ENCODE results near the gene PLD5.

PLD5 gene

DNA sequence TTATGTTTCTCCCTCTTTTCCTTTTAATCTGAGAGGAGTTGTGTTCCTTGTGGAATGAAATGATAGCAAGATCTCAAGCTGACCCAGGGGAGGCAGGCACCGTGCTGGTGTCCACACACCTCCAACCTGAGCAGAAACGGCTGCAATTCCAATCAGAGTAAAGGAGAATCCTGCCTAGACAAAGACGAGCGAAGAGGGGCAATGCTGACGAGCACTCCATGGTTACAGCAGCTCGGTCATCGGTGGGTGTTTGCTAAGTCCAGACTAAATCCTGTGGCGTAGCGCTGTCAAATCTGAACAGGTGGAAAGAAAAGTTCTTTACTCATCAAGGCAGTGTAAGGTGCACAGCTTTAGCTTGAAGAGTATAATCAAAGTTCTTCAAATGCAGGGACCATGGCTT is 74.8 kb downstream of the PLD5 start:
- H2BK12ac ChIP-seq (ENCODE audit: low read length), result no peak overlapping the region
- no peak overlapping the region for H2BK120ac ChIP-seq (ENCODE audit: insufficient read depth, low read length, poor library complexity)
- H3K36me3 ChIP-seq (ENCODE audit: control insufficient read depth in 1 of 2, insufficient read depth in 2 of 2, low read length in 2 of 2), result peaks cover 2% of the 10 kb centered on the region in 2 experiments
- no peaks in the 10 kb centered on the region for H3K79me1 ChIP-seq (ENCODE audit: low read length)
- no peak overlapping the region for H2BK5ac ChIP-seq (ENCODE audit: low read depth, low read length, poor library complexity)
- H4K8ac ChIP-seq (ENCODE audit: low read depth, low read length), result no peak overlapping the region
- H4K12ac ChIP-seq (ENCODE audit: low read depth, low read length), result no peak overlapping the region
- no CpG with 5 or more reads among the region's 9 CpGs for WGBS (ENCODE audit: extremely low coverage, insufficient coverage, insufficient read length)
- H3K4ac ChIP-seq (ENCODE audit: low read depth, low read length), result no peak overlapping the region
- H3K27me3 ChIP-seq (ENCODE audit: insufficient read depth, low read length), result no peaks in the 10 kb centered on the region
- H3K4me3 ChIP-seq (ENCODE audit: low read depth, low read length), result no peak overlapping the region
- no peak overlapping the region for H3K14ac ChIP-seq (ENCODE audit: low read length)
- no peak overlapping the region for H4K91ac ChIP-seq (ENCODE audit: low read depth, low read length)
- no peak overlapping the region for H3K9ac ChIP-seq (ENCODE audit: low read length)
- H3K23ac ChIP-seq (ENCODE audit: low read length), result no peak overlapping the region
- H3K27ac ChIP-seq (ENCODE audit: low read depth, low read length), result no peak overlapping the region
- no peak for DNase-seq
- H3K9me3 ChIP-seq (ENCODE audit: insufficient read depth, low read depth, low read length), result no peaks in the 10 kb centered on the region
- H2AFZ ChIP-seq (ENCODE audit: insufficient read depth, low read length, poor library complexity), result no peak overlapping the region
- H2AK5ac ChIP-seq (ENCODE audit: low read length), result no peak overlapping the region
- no peak overlapping the region for H3K4me2 ChIP-seq (ENCODE audit: low read length)
- no peaks in the 10 kb centered on the region for H3K79me2 ChIP-seq (ENCODE audit: control insufficient read depth, insufficient read depth, low read length, poor library complexity)
- H3K18ac ChIP-seq (ENCODE audit: low read length), result no peak overlapping the region
- peaks cover 0 to 2% of the 10 kb centered on the region in 2 experiments for H3K4me1 ChIP-seq (ENCODE audit: control insufficient read depth in 1 of 2, insufficient read depth in 2 of 2, low read length in 2 of 2)

DNA sequence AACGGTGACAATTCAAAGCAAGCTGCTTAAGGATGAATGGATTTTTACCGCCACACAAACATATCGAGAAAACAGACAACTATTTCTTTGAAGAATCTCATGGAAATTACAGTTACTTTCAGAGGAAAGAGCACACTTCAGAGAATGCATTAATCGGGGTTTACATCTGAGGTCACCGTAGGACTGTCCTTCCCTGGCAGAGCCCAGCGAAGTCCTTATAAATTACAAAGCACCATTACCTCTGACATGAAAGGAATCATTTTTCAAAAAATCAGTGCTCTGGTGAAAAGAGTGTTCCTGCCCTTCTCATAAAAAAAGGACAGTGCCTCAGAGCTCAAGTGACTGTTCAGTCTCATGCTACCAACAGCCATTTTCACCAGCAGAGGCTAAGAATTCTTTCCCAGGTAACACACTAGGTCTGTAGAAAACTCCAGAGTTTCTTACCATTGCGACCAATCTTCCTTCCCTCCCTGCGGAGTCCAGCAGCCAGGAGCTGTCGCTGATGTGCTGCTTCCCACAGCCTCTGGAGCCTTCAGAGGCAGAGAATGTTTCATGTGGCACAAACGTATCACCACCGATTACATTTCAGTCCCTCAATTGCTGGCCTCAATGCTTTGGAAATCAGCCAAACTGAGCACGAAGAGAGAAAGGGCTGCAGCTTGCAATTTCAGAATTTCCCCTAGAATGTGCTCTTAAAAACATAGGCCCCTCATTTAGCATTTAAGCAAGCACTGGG is 75.4 kb downstream of the PLD5 start:
- H3K4ac ChIP-seq (ENCODE audit: low read depth, low read length), result no peak overlapping the region
- no peak for DNase-seq
- no peak overlapping the region for H3K4me2 ChIP-seq (ENCODE audit: low read length)
- H4K91ac ChIP-seq (ENCODE audit: low read depth, low read length), result no peak overlapping the region
- no peak overlapping the region for H4K8ac ChIP-seq (ENCODE audit: low read depth, low read length)
- no peak overlapping the region for H4K12ac ChIP-seq (ENCODE audit: low read depth, low read length)
- no peaks in the 10 kb centered on the region for H3K27me3 ChIP-seq (ENCODE audit: insufficient read depth, low read length)
- no peak overlapping the region for H2BK120ac ChIP-seq (ENCODE audit: insufficient read depth, low read length, poor library complexity)
- WGBS (ENCODE audit: extremely low coverage, insufficient coverage, insufficient read length), result no CpG with 5 or more reads among the region's 12 CpGs
- H3K23ac ChIP-seq (ENCODE audit: low read length), result no peak overlapping the region
- no peak overlapping the region for H3K4me3 ChIP-seq (ENCODE audit: low read depth, low read length)
- H2AFZ ChIP-seq (ENCODE audit: insufficient read depth, low read length, poor library complexity), result no peak overlapping the region
- H3K27ac ChIP-seq (ENCODE audit: low read depth, low read length), result no peak overlapping the region
- H3K9me3 ChIP-seq (ENCODE audit: insufficient read depth, low read depth, low read length), result no peaks in the 10 kb centered on the region
- no peaks in the 10 kb centered on the region for H3K79me2 ChIP-seq (ENCODE audit: control insufficient read depth, insufficient read depth, low read length, poor library complexity)
- H3K9ac ChIP-seq (ENCODE audit: low read length), result no peak overlapping the region
- no peaks in the 10 kb centered on the region for H3K79me1 ChIP-seq (ENCODE audit: low read length)
- H2AK5ac ChIP-seq (ENCODE audit: low read length), result no peak overlapping the region
- H2BK12ac ChIP-seq (ENCODE audit: low read length), result no peak overlapping the region
- H3K14ac ChIP-seq (ENCODE audit: low read length), result no peak overlapping the region
- peaks cover 0 to 2% of the 10 kb centered on the region in 2 experiments for H3K4me1 ChIP-seq (ENCODE audit: control insufficient read depth in 1 of 2, insufficient read depth in 2 of 2, low read length in 2 of 2)
- no peak overlapping the region for H3K18ac ChIP-seq (ENCODE audit: low read length)
- H3K36me3 ChIP-seq (ENCODE audit: control insufficient read depth in 1 of 2, insufficient read depth in 2 of 2, low read length in 2 of 2), result peaks cover 2% of the 10 kb centered on the region in 2 experiments
- no peak overlapping the region for H2BK5ac ChIP-seq (ENCODE audit: low read depth, low read length, poor library complexity)

DNA sequence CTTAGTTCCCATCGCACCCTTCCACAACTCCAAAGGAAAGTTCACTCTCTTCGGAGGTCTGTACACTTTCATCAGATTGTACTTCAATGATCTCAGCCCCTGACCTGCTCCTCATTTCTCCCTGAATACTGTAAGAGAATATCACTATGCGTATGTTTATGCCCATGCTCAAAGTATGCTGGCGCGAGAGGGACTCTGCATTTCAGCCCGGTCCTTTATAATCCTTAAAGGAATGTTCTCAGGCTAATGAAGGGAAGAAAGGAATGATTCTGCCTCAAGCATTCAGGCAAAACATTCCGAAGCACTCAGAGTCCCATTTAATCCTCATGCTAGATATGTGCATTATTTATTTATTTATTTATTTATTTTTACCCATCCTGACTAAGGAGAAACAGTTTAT is 76.8 kb downstream of the PLD5 start:
- peaks cover 2% of the 10 kb centered on the region in 2 experiments for H3K36me3 ChIP-seq (ENCODE audit: control insufficient read depth in 1 of 2, insufficient read depth in 2 of 2, low read length in 2 of 2)
- peak in 1 of 2 donors; percentile 7 for DNase-seq
- H3K79me2 ChIP-seq (ENCODE audit: control insufficient read depth, insufficient read depth, low read length, poor library complexity), result no peaks in the 10 kb centered on the region
- no peak overlapping the region for H4K91ac ChIP-seq (ENCODE audit: low read depth, low read length)
- no peaks in the 10 kb centered on the region for H3K79me1 ChIP-seq (ENCODE audit: low read length)
- H3K4me1 ChIP-seq (ENCODE audit: control insufficient read depth in 1 of 2, insufficient read depth in 2 of 2, low read length in 2 of 2), result peaks cover 0 to 2% of the 10 kb centered on the region in 2 experiments
- H3K4me2 ChIP-seq (ENCODE audit: low read length), result peak overlapping the region; percentile 30
- no peak overlapping the region for H3K27ac ChIP-seq (ENCODE audit: low read depth, low read length)
- H2AFZ ChIP-seq (ENCODE audit: insufficient read depth, low read length, poor library complexity), result no peak overlapping the region
- H3K14ac ChIP-seq (ENCODE audit: low read length), result no peak overlapping the region
- H3K4ac ChIP-seq (ENCODE audit: low read depth, low read length), result no peak overlapping the region
- H4K8ac ChIP-seq (ENCODE audit: low read depth, low read length), result no peak overlapping the region
- no CpG with 5 or more reads among the region's 7 CpGs for WGBS (ENCODE audit: extremely low coverage, insufficient coverage, insufficient read length)
- no peak overlapping the region for H3K18ac ChIP-seq (ENCODE audit: low read length)
- no peaks in the 10 kb centered on the region for H3K27me3 ChIP-seq (ENCODE audit: insufficient read depth, low read length)
- no peak overlapping the region for H2BK5ac ChIP-seq (ENCODE audit: low read depth, low read length, poor library complexity)
- H3K4me3 ChIP-seq (ENCODE audit: low read depth, low read length), result no peak overlapping the region
- H3K9me3 ChIP-seq (ENCODE audit: insufficient read depth, low read depth, low read length), result no peaks in the 10 kb centered on the region
- no peak overlapping the region for H2AK5ac ChIP-seq (ENCODE audit: low read length)
- H3K23ac ChIP-seq (ENCODE audit: low read length), result no peak overlapping the region
- H3K9ac ChIP-seq (ENCODE audit: low read length), result no peak overlapping the region
- H2BK12ac ChIP-seq (ENCODE audit: low read length), result no peak overlapping the region
- H2BK120ac ChIP-seq (ENCODE audit: insufficient read depth, low read length, poor library complexity), result no peak overlapping the region
- no peak overlapping the region for H4K12ac ChIP-seq (ENCODE audit: low read depth, low read length)

DNA sequence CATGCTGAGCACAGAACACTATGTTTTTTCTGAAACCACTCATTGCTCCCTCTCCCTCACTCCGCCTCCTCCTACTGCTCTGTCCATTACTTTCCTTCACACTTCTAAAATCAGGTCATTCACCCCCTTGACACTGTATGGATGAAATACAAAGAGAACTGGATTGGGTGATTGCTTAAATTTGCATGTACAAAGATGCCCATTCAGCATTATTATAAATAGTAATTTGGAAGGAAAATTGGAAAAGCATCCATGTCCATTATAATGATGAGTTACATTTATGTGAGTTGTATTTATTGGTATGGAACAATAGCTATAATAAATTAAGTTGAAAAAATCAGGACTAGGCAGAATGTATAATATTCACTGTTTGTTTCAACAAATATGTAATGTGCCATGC is 83.7 kb downstream of the PLD5 start:
- Histone ChIP-seq H3K4me1 (ENCODE audit: control insufficient read depth in 1 of 2, insufficient read depth in 2 of 2, low read length in 2 of 2) (no peaks in the 10 kb centered on the region), H3K4ac (ENCODE audit: low read depth, low read length) (no peak overlapping the region), H2BK12ac (ENCODE audit: low read length) (no peak overlapping the region), H3K23ac (ENCODE audit: low read length) (no peak overlapping the region), H4K8ac (ENCODE audit: low read depth, low read length) (no peak overlapping the region), H3K14ac (ENCODE audit: low read length) (no peak overlapping the region), H2AFZ (ENCODE audit: insufficient read depth, low read length, poor library complexity) (no peak overlapping the region), H3K4me3 (ENCODE audit: low read depth, low read length) (no peak overlapping the region), H3K4me2 (ENCODE audit: low read length) (no peak overlapping the region), H2BK120ac (ENCODE audit: insufficient read depth, low read length, poor library complexity) (no peak overlapping the region), H3K79me1 (ENCODE audit: low read length) (no peaks in the 10 kb centered on the region), H3K18ac (ENCODE audit: low read length) (no peak overlapping the region), H2AK5ac (ENCODE audit: low read length) (no peak overlapping the region), H3K27ac (ENCODE audit: low read depth, low read length) (no peak overlapping the region), H3K27me3 (ENCODE audit: insufficient read depth, low read length) (no peaks in the 10 kb centered on the region), H4K91ac (ENCODE audit: low read depth, low read length) (no peak overlapping the region), H4K12ac (ENCODE audit: low read depth, low read length) (no peak overlapping the region), H2BK5ac (ENCODE audit: low read depth, low read length, poor library complexity) (no peak overlapping the region), H3K9me3 (ENCODE audit: insufficient read depth, low read depth, low read length) (no peaks in the 10 kb centered on the region), H3K79me2 (ENCODE audit: control insufficient read depth, insufficient read depth, low read length, poor library complexity) (no peaks in the 10 kb centered on the region), H3K36me3 (ENCODE audit: control insufficient read depth in 1 of 2, insufficient read depth in 2 of 2, low read length in 2 of 2) (no peaks in the 10 kb centered on the region), H3K9ac (ENCODE audit: low read length) (no peak overlapping the region)
- DNase-seq, result no peak
- no CpG with 5 or more reads among the region's 1 CpG for WGBS (ENCODE audit: extremely low coverage, insufficient coverage, insufficient read length)
